Forelimb muscle (tissue), 1 donor: ENCODE measurements around the gene HOPX. TPM values are rescaled to one million over a fixed set of nuclear protein-coding genes. Genes with fewer than 3 reads are reported as not detected.
"Not testable (repeated sequence)": the region's sequence is repeated elsewhere in the genome, so short reads cannot be mapped to it uniquely, and the experiment has no call there.

Source experiments
- DNase-seq: peaks from one replicate; pipeline ENCODE4 v3.0.0-alpha.2; 2013; ENCODE audit warnings: low read depth
- polyA plus RNA-seq: library from polyadenylated mRNA; unstranded; fragments of 120-200 nt; gene quantifications from one replicate; pipeline ENCODE4 v1.2.1, GENCODE V29; 2013; ENCODE audit not compliant: insufficient read length

Gene HOPX
- polyA plus RNA-seq, 1 donor = 25.4 TPM

GRCh38 chr4:56626963-56627362 lies 54.1 kb downstream of the HOPX start:
- no peak for DNase-seq

- DNase-seq = no peak
Measured at GRCh38 chr4:56626420-56626819, 54.7 kb downstream of the HOPX start.

GRCh38 chr4:56622176-56622575 lies 58.9 kb downstream of the HOPX start:
- DNase-seq = no peak

- DNase-seq = no peak
Measured at GRCh38 chr4:56619816-56620215, 61.3 kb downstream of the HOPX start.

DNA sequence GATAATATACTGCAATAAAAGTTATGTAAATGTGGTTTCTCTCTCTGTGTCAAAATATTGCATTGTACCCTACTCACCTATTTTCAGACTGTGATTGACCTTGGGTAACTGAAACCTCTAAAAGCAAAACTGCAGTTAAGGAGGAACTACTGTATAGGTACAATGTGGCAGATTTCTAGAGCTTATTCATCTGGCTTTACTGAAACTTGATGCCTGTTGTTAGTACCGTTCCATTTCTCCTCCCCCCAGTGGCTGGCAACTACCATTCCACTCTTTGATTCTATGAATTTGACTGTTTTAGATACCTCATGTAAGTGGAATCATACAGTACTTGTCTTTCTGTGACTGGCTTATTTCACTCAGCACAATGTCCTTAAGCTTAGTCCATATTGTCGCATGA lies 61.9 kb downstream of the HOPX start:
- DNase-seq = no peak

DNA sequence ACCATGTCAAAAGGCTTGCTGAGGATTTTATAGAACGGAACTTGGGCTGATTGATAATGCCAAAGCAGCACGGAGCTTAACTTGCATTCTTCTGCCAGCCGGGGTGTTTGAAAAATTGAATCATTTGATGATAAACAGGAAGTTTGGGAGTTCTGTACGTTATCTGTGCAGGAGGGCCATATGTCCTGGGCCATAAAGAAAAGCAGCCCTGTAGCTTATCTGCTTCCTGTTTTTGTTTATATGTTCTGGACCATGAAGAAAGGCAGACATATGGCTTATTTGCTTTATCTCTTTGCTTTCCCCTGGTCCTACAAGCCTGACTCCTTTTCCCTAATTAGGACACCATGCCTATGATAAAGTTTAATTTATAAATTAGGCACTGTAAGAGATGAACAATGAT lies 62.4 kb downstream of the HOPX start:
- no peak for DNase-seq

DNA sequence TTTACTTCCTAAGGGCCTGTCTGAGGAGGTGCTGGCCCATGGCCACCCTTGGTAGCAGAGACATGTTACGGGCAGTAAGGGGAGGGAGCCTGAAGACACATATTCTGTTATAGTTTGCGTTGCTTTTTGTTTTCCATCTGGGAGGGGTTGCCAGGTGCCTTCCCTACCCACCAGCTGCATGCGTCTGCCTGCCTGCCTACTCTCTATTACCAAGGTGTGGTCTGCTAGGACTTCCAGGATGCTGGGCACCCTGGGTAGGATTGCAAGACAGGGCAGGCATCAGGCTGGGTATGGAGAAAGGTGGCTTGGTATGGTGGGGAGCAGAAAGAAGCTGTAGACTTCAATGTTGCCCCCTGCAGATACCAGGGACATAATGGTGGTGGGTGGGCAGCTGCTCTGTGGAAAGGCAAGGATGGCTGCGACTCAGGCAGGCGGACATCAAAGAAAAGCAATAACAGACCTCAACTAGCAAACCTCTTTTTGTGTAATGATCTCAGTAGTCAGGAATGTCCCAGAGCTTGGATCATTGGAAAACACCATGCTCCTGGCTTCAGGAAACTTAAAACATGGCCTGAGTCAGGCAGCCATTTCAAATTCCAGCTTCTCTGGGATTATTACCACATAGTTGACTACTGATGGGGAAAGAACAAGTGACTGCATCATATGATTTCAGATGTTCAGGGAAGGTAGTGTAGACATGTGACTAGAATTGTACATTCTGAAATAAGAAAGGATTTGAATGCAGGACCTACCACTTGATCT lies 67.8 kb downstream of the HOPX start:
- no peak for DNase-seq

DNA sequence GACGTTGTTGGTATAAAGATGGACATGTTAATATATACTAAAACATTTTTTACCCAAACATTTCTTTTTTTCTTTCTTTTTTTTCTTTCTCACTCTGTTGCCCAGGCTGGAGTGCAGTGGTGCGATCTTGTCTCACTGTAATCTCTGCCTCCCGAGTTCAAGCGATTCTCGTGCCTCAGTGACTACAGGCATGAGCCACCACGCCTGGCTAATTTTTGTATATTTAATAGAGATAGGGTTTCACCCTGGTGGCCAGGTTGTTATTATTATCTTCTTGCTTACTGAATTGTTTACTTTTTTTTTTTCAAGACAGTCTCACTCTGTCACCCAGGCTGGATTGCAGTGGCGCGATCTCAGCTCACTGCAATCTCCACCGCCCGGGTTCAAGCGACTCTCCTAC lies 68.8 kb downstream of the HOPX start:
- DNase-seq = no peak

- no peak for DNase-seq
Measured at GRCh38 chr4:56611501-56611900, 69.6 kb downstream of the HOPX start.

GRCh38 chr4:56610170-56610569 lies 70.9 kb downstream of the HOPX start:
- not testable (repeated sequence) for DNase-seq

GRCh38 chr4:56607926-56608325 lies 73.2 kb downstream of the HOPX start:
- no peak for DNase-seq

- DNase-seq = no peak
Measured at GRCh38 chr4:56606385-56606784, 74.7 kb downstream of the HOPX start.

DNA sequence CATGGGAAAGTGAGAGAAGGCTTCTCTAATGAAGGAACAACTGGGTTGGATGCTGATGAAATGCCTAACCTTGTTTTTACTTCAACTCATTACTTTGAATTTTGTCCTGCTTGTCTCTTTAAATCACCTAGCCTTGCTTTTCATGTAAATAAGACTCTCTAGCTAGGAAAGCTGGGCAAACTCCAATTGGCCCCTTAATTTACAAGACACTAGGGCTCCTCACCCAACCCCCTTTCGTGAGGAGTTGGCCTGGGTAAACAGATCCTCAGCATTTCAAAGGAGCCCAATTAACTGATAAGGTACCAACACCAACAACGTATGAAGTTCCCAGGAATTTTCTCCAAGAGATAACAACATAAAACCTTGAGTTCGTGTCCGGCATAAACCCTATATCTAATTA lies 75.6 kb downstream of the HOPX start:
- DNase-seq = not testable (repeated sequence)

- no peak for DNase-seq
Measured at GRCh38 chr4:56603297-56603696, 77.8 kb downstream of the HOPX start.

Other genes with a start within 250 kb of the HOPX start
- gene PPAT, start 245.7 kb downstream of the HOPX start, polyA plus RNA-seq = 10.1 TPM
- 56.0 TPM for gene PAICS, start 245.0 kb downstream of the HOPX start, polyA plus RNA-seq
- gene SRP72, start 213.7 kb downstream of the HOPX start, polyA plus RNA-seq = 71.7 TPM
- 0.13 TPM for gene ARL9, start 175.5 kb downstream of the HOPX start, polyA plus RNA-seq
- not detected for gene SPINK2, start 140.4 kb upstream of the HOPX start, polyA plus RNA-seq
- 23.4 TPM for gene REST, start 226.6 kb upstream of the HOPX start, polyA plus RNA-seq